ENCODE data around the gene CLEC16A.

- no peak for TF ChIP-seq POLR2A (IDR thresholded peaks at IDR 0.05)
- TF ChIP-seq POLR2AphosphoS5 (IDR thresholded peaks at IDR 0.05): peak; percentile 88
- no peak for TF ChIP-seq CTCF (IDR thresholded peaks at IDR 0.05)
- TF ChIP-seq EP300 (IDR thresholded peaks at IDR 0.05): no peak
These were observed 189.1 kb downstream of the CLEC16A start for GRCh38 chr16:11133344-11133943.

All from gastroesophageal sphincter (tissue), 3 donors.